H1 (cell line): Measurements from ENCODE around the gene PLCB3. TPM values are rescaled to one million over a fixed set of nuclear protein-coding genes. Genes with fewer than 3 reads are reported as not detected.

Source experiments
- ASH2L ChIP-seq: fragments of 200-600, 300-600 bp; sonication (generic); IDR thresholded peaks from one replicate; pipeline ENCODE4 v1.7.1; 2017; ENCODE audit warnings: low read length
- BRCA1 ChIP-seq: IDR thresholded peaks from 2 replicates; pipeline ENCODE4 v1.6.1; 2012; ENCODE audit warnings: low read depth, low read length, improper control_type of control experiment
- CBX8 ChIP-seq: fragments of 300-800, 300-1000 bp; sonication (generic); IDR thresholded peaks from 2 replicates; pipeline ENCODE4 v1.7.1; 2016; ENCODE audit warnings: low read depth, low read length, borderline replicate concordance
- CHD1 ChIP-seq: IDR thresholded peaks from 2 replicates; pipeline ENCODE4 v1.6.1; 2012; ENCODE audit warnings: low read depth, low read length, improper control_type of control experiment
- CHD2 ChIP-seq: IDR thresholded peaks from 2 replicates; pipeline ENCODE4 v1.6.1; 2012; ENCODE audit warnings: low read length, improper control_type of control experiment
- CREB1 ChIP-seq: IDR thresholded peaks from 2 replicates; pipeline ENCODE4 v1.6.1; 2012; ENCODE audit warnings: inconsistent platforms
- CTBP2 ChIP-seq: IDR thresholded peaks from 2 replicates; pipeline ENCODE4 v1.7.0; 2011; ENCODE audit warnings: borderline replicate concordance, mild to moderate bottlenecking, moderate library complexity, mixed read lengths, low read length; ENCODE audit not compliant: insufficient read depth, insufficient read length
- EZH2 ChIP-seq: fragments of 200-600 bp; sonication (generic); IDR thresholded peaks from 2 replicates; pipeline ENCODE4 v1.7.1; 2012; ENCODE audit warnings: low read depth, mild to moderate bottlenecking, moderate library complexity, low read length, inconsistent platforms; ENCODE audit not compliant: severe bottlenecking
- FOSL1 ChIP-seq: IDR thresholded peaks from 2 replicates; pipeline ENCODE4 v1.6.1; 2011; ENCODE audit warnings: mild to moderate bottlenecking, low read depth, low read length, moderate library complexity; ENCODE audit not compliant: insufficient read depth
- GTF2F1 ChIP-seq: IDR thresholded peaks from 2 replicates; pipeline ENCODE4 v1.6.1; 2012; ENCODE audit warnings: low read depth, low read length, improper control_type of control experiment, borderline replicate concordance
- HDAC6 ChIP-seq: IDR thresholded peaks from one replicate; pipeline ENCODE4 v1.7.1; 2012; ENCODE audit warnings: low read depth, mild to moderate bottlenecking, inconsistent platforms, low read length, moderate library complexity
- NANOG ChIP-seq: IDR thresholded peaks from 2 replicates; pipeline ENCODE4 v1.6.1; 2011; ENCODE audit warnings: low read length, low read depth, mild to moderate bottlenecking, inconsistent platforms; ENCODE audit not compliant: insufficient read depth, poor library complexity, severe bottlenecking
- NRF1 ChIP-seq: IDR thresholded peaks from 2 replicates; pipeline ENCODE4 v1.6.1; 2011; ENCODE audit warnings: mild to moderate bottlenecking, low read depth, low read length, improper control_type of control experiment
- PHF8 ChIP-seq: fragments of 200-600 bp; sonication (generic); conservative IDR thresholded peaks from 2 replicates; pipeline ENCODE4 v1.7.1; 2012; ENCODE audit warnings: low read depth, mild to moderate bottlenecking, inconsistent platforms, low read length, moderate library complexity
- RNF2 ChIP-seq: fragments of 200-900, 300-1000 bp; sonication (generic); IDR thresholded peaks from 2 replicates; pipeline ENCODE4 v1.7.1; 2016; ENCODE audit warnings: borderline replicate concordance, low read depth, mild to moderate bottlenecking, antibody characterized with exemption, low read length; ENCODE audit not compliant: poor library complexity, severe bottlenecking; ENCODE audit errors: missing control alignments
- SIRT6 ChIP-seq: IDR thresholded peaks from one replicate; pipeline ENCODE4 v1.7.1; 2012; ENCODE audit warnings: low read length, inconsistent platforms
- SP4 ChIP-seq: IDR thresholded peaks from 2 replicates; pipeline ENCODE4 v1.6.1; 2012; ENCODE audit warnings: low read length, inconsistent platforms
- SRF ChIP-seq: IDR thresholded peaks from 2 replicates; pipeline ENCODE4 v1.6.1; 2011; ENCODE audit warnings: mild to moderate bottlenecking, low read depth, low read length, moderate library complexity
- TAF1 ChIP-seq: IDR thresholded peaks from 2 replicates; pipeline ENCODE4 v1.6.1; 2011; ENCODE audit warnings: mild to moderate bottlenecking, low read depth, low read length
- TBP ChIP-seq: IDR thresholded peaks from 2 replicates; pipeline ENCODE4 v1.6.1; 2011; ENCODE audit warnings: low read depth, low read length, improper control_type of control experiment
- TCF12 ChIP-seq: IDR thresholded peaks from 2 replicates; pipeline ENCODE4 v1.6.1; 2011; ENCODE audit warnings: low read depth, mild to moderate bottlenecking, low read length
- YY1 ChIP-seq: IDR thresholded peaks from 2 replicates; pipeline ENCODE4 v1.6.1; 2011; ENCODE audit warnings: low read depth, mild to moderate bottlenecking, low read length
- polyA plus RNA-seq, 7 experiments: library from polyadenylated mRNA; depleted of rRNA in 3 of 7; stranded (reverse) in 5 of 7; unstranded in 2 of 7; fragments of >200 nt in 5 of 7; fragments of 200-250 nt in 2 of 7; gene quantifications; 1 replicate in 5 of 7; 2 replicates in 1 of 7; 4 replicates in 1 of 7; pipeline versions ENCODE4 v1.2.1 to v1.2.3, GENCODE V29; 2011 to 2013; ENCODE audit warnings: missing spikeins in 2 of 7, mixed read lengths in 2 of 7
- total RNA-seq: library from RNA; stranded (reverse); fragmentation: NEBNext Ultra II Directional; extraction: Animal tissue kit (Norgen Biotek cat#: 25700); gene quantifications from 2 replicates; pipeline ENCODE4 v1.2.1, GENCODE V29; 2021
- TF ChIP-seq, protein P1 (sequence below): IDR thresholded peaks from 2 replicates; pipeline ENCODE4 v1.6.1; 2012; ENCODE audit warnings: inconsistent platforms

PLCB3 gene
- total and polyA plus RNA-seq, 2 of the 8 experiments (the other 6 are each of a cell fraction or from before 2014, with no cell fraction given), result 47.2 to 104 TPM

DNA sequence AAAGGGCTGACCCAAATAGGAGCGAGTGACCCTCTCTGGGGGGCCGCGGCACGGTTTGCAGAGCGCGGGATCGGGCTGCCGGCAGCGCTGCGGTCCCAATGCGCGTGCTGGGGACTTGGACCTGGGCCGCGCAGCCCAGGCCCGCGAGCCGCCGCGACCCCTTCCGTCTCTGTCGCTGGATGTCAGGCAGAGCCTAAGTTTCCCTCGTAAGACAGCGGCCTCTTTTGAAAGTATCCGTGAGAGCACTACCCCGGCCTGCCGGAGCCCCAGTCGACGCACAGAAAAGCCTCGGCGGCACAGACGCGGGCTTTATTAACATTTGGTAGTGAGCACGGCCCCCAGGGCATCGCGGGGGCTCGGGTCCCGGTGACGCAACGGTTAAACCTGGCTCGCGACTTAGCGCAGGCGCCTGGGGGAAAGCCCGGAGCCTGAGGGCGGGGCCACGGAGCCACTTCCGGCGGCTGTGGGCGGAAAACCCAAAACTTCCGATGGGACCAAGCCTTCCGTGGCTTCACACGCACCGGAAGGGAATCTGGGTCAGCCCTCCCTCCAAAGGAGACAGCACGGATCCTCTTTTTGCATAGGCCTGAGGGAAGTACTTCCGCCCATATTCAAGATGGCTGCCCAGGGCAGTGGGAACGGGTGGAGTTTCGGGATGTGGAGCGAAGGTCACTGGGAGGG lies 18.4 kb downstream of the PLCB3 start (continued):
- TF ChIP-seq HDAC6 (no peak), TCF12 (no peak), YY1 (peak; percentile 100), CBX8 (no peak), NRF1 (peak; percentile 59), FOSL1 (0 out of 2 replicates have a peak, but pooled peaks have one; percentile 35), EZH2 (no peak), CHD2 (peak; percentile 76), SP4 (peak; percentile 81; the same call in 1 of the 2 replicates), TBP (peak; percentile 41; the same call in 1 of the 2 replicates), CREB1 (peak; percentile 42; the same call in 1 of the 2 replicates), SRF (peak; percentile 42; the same call in 1 of the 2 replicates), GTF2F1 (peak; percentile 82; the same call in 1 of the 2 replicates), CHD1 (no peak), CTBP2 (no peak), BRCA1 (no peak; the same call in 1 of the 2 replicates), PHF8 (peak; percentile 37; the same call in 1 of the 2 replicates), ASH2L (peak; percentile 64), RNF2 (no peak), SIRT6 (no peak), TAF1 (no peak; the same call in none of the 2 replicates), NANOG (no peak)
- TF ChIP-seq, protein P1, sequence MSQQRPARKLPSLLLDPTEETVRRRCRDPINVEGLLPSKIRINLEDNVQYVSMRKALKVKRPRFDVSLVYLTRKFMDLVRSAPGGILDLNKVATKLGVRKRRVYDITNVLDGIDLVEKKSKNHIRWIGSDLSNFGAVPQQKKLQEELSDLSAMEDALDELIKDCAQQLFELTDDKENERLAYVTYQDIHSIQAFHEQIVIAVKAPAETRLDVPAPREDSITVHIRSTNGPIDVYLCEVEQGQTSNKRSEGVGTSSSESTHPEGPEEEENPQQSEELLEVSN, result peak; percentile 38; the same call in 1 of the 2 replicates
